Measurements from ENCODE around the gene ABCF3.

The ABCF3 gene

DNA sequence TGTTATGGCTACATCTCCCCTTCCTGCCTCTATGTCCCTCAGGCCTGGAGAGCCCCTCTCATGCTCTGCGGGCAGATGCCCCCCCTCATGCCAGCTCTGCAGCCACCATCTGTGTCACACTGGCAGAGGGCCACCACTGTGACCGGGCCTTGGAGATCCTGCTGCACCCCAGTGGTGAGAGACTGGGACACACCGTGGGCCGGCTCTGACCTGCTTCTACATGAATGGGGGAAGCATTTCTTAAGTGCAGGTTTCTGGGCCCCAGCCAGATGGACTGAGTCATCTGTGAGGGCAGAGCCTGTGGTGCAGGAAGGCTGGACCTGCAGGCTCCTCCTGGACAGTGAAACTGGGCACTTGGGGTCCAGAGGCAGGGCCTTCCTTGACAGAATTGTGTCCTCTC, 48.2 kb downstream of the ABCF3 start:
- DNase-seq = no peak

DNA sequence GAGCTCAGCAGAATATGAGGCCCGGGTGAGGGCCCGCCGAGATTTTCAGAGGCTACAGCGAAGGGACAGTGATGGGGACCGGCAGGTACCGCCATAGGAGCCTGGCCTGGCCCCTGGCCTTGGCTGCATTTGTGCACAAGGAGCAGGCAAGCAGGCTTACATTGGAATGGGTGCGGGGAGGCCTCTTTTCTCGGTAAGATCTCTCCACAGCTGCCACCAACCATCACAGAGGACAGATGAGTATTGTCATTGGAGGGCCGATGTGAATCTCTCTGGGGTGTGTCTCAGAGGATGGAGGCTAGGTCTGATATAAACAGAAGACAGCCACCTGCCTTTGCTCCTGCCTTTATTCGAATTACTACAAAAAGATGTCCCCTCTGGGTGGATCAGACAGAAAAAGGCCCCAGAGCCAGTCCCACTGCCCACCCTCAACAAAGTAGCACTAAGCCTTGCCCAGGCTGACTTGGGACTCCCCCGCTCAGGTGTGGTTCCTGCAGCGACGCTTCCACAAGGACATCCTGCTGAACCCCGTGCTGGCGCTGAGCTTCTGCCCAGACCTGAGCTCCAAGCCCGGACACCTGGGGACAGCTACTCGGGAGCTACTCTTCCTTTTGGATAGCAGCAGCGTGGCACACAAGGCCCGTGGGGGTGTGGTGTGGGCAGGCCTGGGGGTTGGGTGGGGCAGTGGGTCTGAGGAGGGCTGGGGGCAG, 48.8 kb downstream of the ABCF3 start:
- DNase-seq = no peak

DNA sequence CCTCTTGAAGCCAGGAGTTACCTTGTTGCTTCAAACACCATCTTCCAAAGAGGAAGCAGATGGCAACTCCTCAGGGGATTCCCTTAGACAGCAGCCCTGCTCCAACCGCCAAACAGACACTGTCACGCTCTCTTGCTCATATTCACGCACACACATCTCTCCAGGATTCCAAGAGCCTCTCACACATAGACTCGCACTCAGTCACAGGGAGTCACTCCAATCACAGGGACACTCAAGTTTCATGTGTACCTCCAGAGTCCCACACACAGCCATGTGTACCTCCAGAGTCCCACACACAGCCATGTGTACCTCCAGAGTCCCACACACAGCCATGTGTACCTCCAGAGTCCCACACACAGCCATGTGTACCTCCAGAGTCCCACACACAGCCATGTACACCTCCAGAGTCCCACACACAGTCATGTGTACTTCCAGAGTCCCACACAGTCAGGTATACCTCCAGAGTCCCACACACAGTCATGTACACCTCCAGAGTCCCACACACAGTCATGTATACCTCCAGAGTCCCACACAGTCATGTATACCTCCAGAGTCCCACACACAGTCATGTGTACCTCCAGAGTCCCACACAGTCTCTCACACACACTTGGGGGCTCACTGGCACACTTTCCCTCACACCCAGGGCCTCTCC, 49.5 kb downstream of the ABCF3 start:
- DNase-seq = no peak

DNA sequence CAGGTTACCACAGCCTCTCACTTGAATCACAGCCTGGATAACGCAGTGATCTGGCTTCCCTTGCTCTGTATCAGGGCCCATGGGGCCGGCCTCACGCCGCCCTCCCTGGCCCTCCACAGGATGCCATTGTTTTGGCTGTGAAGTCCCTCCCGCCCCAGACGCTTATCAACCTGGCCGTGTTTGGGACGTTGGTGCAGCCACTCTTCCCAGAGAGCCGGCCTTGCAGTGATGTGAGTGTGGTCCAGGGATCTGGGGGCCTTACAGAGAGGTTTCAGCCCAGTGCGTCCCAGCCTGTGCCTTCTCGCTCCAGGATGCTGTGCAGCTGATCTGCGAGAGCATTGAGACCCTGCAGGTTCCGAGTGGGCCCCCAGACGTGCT, 50.0 kb downstream of the ABCF3 start:
- DNase-seq = no peak

DNA sequence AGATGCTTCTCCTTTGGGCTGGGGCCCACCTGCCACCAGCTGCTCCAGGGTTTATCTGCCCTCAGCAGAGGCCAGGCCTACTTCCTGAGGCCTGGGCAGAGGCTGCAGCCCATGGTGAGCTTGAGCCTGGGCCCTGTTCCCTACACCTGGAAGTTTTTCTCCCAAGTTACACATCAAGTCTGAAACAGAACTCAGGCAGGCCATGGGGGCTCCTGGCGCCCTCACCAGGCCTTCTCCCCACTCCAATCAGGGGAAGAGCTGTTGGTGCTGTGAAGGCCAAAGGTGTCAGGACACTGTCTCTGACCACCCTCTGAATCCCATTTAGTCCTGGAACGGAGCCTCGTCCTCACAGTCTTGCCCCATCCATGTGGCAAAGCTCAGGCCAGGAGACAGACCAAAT, 50.6 kb downstream of the ABCF3 start:
- DNase-seq = no peak

DNA sequence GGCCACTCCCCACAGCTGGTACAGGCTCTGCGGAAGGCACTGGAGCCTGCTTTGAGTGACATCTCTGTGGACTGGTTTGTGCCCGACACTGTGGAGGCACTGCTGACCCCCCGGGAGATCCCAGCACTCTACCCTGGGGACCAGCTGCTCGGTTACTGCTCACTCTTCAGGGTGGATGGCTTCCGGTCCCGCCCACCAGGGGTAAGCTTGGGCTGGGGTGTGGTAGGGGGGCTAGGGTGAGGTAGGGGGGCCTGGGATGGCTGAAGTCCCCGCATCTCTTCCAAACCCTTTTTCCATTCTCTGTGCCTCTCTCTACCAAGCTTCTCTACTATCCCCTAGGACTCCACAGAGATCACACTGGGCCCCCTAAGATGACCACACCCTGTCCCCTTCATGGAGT, 51.2 kb downstream of the ABCF3 start:
- DNase-seq = no peak

DNA sequence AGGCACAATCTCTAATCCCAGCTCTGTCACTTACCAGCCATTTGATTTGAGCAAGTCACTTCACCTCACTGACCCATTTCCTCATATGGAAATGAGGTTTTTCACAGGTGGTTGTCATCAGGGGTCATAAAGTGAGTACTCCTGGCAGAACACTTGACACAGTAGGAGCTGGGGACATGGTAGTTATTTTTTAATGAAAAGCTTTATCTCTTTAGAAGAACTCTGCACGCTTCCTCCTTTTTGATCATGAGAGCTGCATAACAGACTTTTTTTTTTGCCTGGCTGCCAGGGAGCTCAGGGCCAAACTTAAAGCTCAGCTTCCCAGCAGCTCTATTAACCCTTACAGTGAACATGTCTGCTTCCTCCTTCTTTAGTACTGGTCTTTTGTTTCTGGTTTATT, 51.8 kb downstream of the ABCF3 start:
- DNase-seq = no peak

DNA sequence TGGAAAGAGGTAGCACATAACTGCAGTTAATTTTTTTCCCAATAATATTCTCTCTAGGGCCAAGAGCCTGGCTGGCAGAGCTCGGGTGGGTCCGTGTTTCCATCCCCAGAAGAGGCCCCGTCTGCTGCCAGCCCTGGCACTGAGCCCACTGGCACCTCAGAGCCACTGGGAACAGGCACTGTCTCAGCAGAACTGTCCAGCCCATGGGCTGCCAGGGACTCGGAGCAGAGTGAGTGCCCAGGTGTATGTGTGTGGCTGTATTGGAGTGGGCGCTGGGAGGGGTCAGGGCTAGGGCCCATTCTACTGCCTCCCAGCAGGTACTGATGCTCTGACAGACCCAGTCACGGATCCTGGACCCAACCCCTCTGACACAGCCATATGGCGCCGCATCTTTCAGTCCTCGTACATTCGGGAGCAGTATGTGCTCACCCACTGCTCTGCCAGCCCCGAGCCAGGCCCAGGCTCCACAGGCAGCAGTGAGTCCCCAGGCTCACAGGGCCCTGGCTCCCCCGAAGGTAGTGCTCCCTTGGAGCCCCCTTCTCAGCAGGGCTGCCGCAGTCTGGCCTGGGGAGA, 52.3 kb downstream of the ABCF3 start:
- no peak for DNase-seq

DNA sequence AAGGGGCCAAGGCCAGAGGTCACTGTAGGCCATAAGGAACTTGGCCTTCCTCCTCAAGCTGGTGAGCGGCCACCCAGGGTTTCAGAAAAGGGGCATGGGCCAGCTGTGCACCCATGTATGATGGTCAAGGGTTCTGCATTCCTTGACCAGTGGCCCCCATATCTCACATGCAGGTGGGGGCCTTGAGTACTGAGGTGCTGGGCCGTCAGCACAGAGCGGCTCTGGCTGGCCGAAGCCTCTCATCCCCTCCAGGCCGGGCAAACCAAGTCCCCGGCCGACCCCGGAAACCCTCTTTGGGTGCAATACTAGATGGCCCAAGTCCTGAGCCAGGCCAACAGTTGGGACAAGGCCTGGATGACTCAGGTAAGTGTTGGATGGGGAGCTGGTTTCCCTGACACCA, 53.2 kb downstream of the ABCF3 start:
- DNase-seq = no peak

DNA sequence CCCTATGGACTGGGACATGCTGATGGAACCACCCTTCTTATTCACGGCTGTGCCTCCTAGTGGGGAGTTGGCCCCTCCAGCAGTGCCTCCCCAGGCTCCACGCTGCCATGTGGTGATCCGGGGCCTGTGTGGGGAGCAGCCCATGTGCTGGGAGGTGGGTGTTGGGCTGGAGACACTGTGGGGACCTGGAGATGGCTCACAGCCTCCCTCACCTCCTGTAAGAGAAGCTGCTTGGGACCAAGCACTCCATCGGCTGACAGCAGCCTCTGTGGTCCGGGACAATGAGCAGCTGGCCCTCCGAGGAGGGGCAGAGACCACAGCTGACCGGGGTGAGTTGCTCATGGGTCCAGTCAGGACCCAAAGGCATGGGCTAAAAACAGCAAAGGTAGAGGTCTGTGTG, 53.7 kb downstream of the ABCF3 start:
- DNase-seq = no peak

DNA sequence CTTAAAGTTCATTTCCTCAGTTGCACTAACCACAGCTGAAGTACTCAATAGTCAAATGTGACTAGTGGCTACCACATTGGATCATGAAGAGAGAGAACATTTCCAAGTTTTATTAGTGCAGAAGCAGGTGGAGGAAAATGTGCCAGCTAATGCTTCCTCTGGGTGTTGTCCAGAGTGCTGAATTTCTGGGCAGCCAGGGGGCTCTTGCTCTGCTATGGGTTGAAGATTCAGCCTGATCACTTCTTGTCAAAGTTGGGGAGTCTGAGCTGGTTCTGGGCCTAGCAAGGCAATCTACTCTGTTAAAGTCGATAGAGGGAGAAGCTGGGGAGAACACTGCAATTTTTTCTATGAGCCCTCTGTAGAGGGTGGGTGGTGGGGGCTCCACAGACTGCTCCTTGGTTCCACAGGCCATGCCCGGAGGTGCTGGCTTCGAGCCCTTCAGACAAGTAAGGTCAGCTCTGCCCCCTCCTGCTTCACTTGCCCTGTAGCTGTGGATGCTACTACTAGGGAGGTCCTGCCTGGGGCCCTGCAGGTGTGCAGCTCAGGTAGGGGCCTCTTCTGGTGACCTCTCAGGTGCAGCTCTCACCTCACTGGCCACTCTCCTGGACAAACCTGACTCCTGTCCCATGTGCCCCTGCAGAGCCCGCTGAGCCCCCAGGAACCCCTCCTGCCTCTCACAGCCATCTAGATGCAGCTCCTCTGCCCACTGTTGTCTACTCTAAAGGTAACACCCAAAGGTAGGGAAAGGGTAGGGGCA, 54.6 kb downstream of the ABCF3 start:
- DNase-seq = no peak

DNA sequence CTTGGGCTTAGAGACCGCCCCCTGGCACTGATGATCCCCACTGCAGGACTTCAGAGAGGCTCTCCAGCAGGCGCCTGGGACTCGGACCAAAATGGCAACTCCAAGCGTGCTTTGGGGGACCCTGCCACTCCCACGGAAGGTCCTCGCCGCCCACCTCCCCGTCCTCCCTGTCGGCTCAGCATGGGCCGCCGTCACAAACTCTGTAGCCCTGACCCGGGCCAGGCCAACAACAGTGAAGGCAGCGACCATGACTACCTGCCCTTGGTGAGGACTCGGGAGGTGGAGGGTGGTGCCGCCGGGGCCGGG, 55.1 kb downstream of the ABCF3 start:
- no peak for DNase-seq

DNA sequence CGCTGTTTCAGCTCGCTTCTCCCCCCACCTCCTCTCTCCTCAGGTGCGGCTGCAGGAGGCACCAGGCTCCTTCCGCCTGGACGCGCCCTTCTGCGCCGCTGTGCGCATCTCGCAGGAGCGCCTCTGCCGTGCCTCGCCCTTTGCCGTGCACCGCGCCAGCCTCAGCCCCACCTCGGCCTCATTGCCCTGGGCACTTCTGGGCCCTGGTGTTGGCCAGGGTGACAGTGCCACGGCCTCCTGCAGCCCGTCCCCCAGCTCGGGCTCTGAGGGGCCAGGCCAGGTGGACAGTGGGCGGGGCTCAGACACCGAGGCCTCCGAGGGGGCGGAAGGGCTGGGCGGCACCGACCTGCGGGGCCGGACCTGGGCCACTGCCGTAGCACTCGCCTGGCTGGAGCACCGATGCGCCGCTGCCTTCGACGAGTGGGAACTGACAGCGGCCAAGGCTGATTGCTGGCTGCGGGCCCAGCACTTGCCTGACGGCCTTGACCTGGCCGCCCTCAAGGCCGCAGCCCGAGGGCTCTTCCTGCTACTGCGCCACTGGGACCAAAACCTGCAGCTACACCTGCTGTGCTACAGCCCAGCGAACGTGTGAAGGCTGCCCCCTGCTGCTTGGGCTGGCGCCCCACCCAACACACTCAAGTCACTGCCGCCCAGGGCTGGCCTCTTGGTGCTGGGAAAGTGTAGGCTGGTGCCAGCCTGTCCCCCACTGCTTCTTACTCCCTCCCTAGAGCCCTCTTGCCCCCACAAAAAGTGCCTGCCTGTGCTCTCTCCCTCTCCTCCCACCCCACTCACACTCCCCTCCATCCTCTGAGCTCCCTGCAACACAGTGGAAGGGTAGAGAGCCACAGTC, 55.7 kb downstream of the ABCF3 start:
- DNase-seq = no peak

DNA sequence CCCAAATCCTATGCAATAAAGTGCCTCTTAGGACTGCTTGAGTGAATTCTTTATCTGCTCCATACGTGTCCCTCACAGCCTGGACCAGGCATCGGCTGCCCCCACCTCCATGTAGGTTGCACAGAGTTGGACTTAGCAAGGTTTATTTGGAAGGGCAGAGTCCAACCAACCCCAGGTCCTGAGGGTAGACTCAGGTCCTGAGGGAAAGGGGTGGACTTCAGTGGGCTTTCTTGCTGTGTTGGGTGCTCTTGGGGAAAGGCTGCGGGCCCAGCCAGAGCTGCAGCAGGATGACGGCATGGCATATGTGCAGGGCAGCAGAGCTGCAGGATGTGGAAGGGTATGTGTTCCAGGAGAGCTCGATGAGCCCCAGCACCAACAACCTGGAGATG, 56.3 kb downstream of the ABCF3 start:
- no peak for DNase-seq
